ENCODE data around the gene ADAMTS4.

ADAMTS4 gene

DNA sequence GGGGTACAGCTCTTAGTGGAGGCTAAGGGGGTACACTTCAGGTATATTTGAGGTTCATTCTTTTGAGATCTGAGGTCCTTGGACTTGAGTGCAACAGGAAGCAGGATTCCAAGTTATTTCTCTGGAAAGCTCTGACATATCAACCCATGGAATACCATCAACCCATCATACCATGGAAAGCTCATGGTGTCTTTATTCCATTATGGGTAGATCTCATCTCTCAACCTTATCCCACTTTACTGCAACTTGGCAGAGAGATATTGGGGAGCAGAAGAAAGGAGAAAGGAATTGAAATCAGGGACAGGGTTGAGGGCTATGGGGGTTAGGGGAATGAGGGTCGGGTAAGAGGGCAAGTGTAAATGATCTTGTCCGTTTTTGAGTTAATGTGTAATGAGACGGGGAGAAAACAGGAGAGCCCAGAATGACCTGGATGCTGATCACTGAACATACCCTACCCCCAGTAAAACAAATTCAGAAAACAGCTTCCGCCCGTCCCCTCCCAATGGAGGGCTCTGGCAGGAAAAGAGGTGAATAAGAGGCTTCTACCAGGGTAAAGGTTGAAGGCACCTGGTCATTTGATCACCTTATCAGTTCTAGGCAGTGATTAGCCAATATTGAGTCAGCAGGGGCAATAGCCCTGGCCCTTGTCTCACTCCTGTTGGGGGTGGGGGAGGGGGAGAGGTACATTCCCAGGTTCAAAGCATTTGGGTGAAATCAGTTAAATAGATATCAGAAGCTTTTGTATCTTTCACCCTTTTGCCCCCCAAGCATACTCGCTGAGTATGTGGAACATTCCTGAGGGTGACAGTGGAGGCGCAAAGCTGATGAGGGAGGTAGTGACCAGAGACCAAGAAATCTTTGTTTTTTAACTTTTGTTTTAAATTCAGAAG lies 25.2 kb upstream of the ADAMTS4 start:
- no peak for TF ChIP-seq EZH2phosphoT487 (IDR thresholded peaks at IDR 0.05; ENCODE audit: low read depth)
- TF ChIP-seq, protein P1, sequence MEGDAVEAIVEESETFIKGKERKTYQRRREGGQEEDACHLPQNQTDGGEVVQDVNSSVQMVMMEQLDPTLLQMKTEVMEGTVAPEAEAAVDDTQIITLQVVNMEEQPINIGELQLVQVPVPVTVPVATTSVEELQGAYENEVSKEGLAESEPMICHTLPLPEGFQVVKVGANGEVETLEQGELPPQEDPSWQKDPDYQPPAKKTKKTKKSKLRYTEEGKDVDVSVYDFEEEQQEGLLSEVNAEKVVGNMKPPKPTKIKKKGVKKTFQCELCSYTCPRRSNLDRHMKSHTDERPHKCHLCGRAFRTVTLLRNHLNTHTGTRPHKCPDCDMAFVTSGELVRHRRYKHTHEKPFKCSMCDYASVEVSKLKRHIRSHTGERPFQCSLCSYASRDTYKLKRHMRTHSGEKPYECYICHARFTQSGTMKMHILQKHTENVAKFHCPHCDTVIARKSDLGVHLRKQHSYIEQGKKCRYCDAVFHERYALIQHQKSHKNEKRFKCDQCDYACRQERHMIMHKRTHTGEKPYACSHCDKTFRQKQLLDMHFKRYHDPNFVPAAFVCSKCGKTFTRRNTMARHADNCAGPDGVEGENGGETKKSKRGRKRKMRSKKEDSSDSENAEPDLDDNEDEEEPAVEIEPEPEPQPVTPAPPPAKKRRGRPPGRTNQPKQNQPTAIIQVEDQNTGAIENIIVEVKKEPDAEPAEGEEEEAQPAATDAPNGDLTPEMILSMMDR (IDR thresholded peaks at IDR 0.05; ENCODE audit: low read depth, low read length) = no peak
- H3K27me3 ChIP-seq (ENCODE audit: low read depth, low read length) = no peaks in the 10 kb centered on the region
- no peak overlapping the region for H2AFZ ChIP-seq (ENCODE audit: low read depth, low read length)
- peaks cover 7% of the 10 kb centered on the region for H3K36me3 ChIP-seq (replicated peaks; ENCODE audit: low read depth, low read length)
- H3K79me2 ChIP-seq (ENCODE audit: low read length) = peaks cover 6% of the 10 kb centered on the region; the same call in 1 of the 2 replicates
- H3K4me2 ChIP-seq (ENCODE audit: low read length) = no peak overlapping the region
- H3K27ac ChIP-seq (ENCODE audit: low read length) = no peak overlapping the region
- no peaks in the 10 kb centered on the region for H4K20me1 ChIP-seq (ENCODE audit: insufficient read depth, low read length)
- H3K9ac ChIP-seq (ENCODE audit: low read length) = no peak overlapping the region
- no peak overlapping the region for H3K4me3 ChIP-seq (ENCODE audit: low read length)
- no peaks in the 10 kb centered on the region for H3K9me3 ChIP-seq (ENCODE audit: insufficient read depth, low read length)
- H3K4me1 ChIP-seq (ENCODE audit: low read length) = peaks cover 21% of the 10 kb centered on the region

DNA sequence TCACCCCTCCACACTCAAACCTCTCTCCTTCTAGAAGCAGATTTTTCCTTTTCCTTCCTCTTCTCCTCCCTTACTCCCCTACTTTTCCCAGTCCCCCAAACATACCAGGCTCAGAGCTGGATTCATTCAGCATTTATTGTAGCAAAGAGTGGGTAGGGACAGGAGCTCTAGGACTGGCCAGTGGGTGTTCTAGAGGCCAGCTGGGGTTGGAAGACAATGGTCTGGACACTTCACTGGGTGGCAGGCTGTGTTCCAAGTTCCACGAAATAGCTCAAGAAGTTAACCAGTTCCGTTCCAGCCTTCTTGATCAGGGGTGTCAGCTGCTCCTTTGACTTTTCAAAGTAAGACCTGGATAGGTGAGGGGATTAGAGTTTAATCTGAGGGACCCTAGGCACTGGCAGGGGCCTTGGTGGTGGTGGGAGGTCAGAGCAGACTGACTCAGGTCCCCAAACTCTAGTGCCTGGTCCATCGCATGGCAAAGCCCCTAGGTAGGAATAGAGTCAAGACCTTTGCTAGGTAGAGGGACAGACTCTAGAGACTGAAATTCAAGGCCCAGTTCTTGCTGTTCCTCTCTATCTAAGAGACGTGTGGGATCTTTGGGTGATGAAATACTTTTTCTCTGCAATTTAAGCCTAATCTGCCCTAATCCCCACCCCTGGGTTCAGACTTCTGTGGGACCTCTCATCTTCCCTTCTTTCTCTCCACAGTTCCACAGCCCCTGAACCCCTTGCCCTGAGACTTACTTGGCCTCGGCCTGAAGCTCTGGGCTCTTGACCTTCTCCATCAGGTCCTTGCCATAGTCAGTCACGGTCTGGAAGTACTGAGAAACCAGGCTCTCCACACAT lies 23.5 kb upstream of the ADAMTS4 start:
- no peak overlapping the region for H3K9ac ChIP-seq (ENCODE audit: low read length)
- no peaks in the 10 kb centered on the region for H3K27me3 ChIP-seq (ENCODE audit: low read depth, low read length)
- H3K9me3 ChIP-seq (ENCODE audit: insufficient read depth, low read length) = no peaks in the 10 kb centered on the region
- H3K4me2 ChIP-seq (ENCODE audit: low read length) = no peak overlapping the region
- no peak overlapping the region for H2AFZ ChIP-seq (ENCODE audit: low read depth, low read length)
- H3K4me3 ChIP-seq (ENCODE audit: low read length) = no peak overlapping the region
- no peaks in the 10 kb centered on the region for H3K36me3 ChIP-seq (replicated peaks; ENCODE audit: low read depth, low read length)
- H4K20me1 ChIP-seq (ENCODE audit: insufficient read depth, low read length) = no peaks in the 10 kb centered on the region
- TF ChIP-seq, protein P1 (IDR thresholded peaks at IDR 0.05; ENCODE audit: low read depth, low read length) = no peak
- TF ChIP-seq EZH2phosphoT487 (IDR thresholded peaks at IDR 0.05; ENCODE audit: low read depth) = no peak
- no peak overlapping the region for H3K27ac ChIP-seq (ENCODE audit: low read length)
- peaks cover 6% of the 10 kb centered on the region; the same call in 1 of the 2 replicates for H3K79me2 ChIP-seq (ENCODE audit: low read length)
- peaks cover 19% of the 10 kb centered on the region for H3K4me1 ChIP-seq (ENCODE audit: low read length)

DNA sequence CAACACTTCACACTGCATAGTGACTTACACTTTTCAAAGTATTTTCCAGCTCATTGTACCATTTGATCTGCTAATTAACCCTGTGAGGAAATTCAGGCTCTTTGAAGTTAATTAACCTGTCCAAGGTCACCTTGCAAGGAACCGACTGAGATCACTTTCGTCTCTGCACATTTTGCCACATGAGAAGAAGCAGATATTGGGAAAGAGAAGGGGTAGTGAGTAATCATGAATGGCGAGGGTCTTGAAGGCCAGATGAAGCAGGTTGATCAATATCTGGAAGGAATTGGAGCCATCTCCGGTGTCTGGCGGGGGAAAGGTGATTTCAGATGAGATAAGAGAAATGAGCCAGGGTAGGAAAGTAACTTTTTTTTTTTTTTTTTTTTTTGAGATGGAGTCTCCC lies 21.1 kb upstream of the ADAMTS4 start:
- H3K4me1 ChIP-seq (ENCODE audit: low read length) = peaks cover 6% of the 10 kb centered on the region
- no peak overlapping the region for H3K4me3 ChIP-seq (ENCODE audit: low read length)
- H3K79me2 ChIP-seq (ENCODE audit: low read length) = no peaks in the 10 kb centered on the region
- H3K9me3 ChIP-seq (ENCODE audit: insufficient read depth, low read length) = no peaks in the 10 kb centered on the region
- H3K9ac ChIP-seq (ENCODE audit: low read length) = no peak overlapping the region
- H4K20me1 ChIP-seq (ENCODE audit: insufficient read depth, low read length) = no peaks in the 10 kb centered on the region
- no peak overlapping the region for H2AFZ ChIP-seq (ENCODE audit: low read depth, low read length)
- no peaks in the 10 kb centered on the region for H3K27me3 ChIP-seq (ENCODE audit: low read depth, low read length)
- H3K27ac ChIP-seq (ENCODE audit: low read length) = no peak overlapping the region
- H3K36me3 ChIP-seq (replicated peaks; ENCODE audit: low read depth, low read length) = peaks cover 4% of the 10 kb centered on the region
- H3K4me2 ChIP-seq (ENCODE audit: low read length) = no peak overlapping the region
- TF ChIP-seq, protein P1 (IDR thresholded peaks at IDR 0.05; ENCODE audit: low read depth, low read length) = no peak
- TF ChIP-seq EZH2phosphoT487 (IDR thresholded peaks at IDR 0.05; ENCODE audit: low read depth) = no peak

All from OCI-LY3 (cell line).